GM19324 (cell line): ENCODE measurements around the gene SOX9.

Experiments used
- ATAC-seq: cut with Tn5 transposase; IDR thresholded peaks from one replicate; pipeline ENCODE4 v1.9.1; 2021; ENCODE audit warnings: mild to moderate bottlenecking, moderate library complexity; ENCODE audit not compliant: unreplicated experiment, low FRiP score

The SOX9 gene

GRCh38 chr17:72152387-72152929 is 31.6 kb downstream of the SOX9 start:
- no peak for ATAC-seq

- no peak for ATAC-seq
These were observed 38.4 kb downstream of the SOX9 start for GRCh38 chr17:72158895-72159885.

- ATAC-seq = no peak
These were observed 41.7 kb downstream of the SOX9 start for GRCh38 chr17:72162569-72162968.

- no peak for ATAC-seq
These were observed 42.7 kb downstream of the SOX9 start for GRCh38 chr17:72163474-72163873.

- ATAC-seq = no peak
These were observed 43.4 kb downstream of the SOX9 start for GRCh38 chr17:72164158-72164739.

- ATAC-seq = no peak
These were observed 44.5 kb downstream of the SOX9 start for GRCh38 chr17:72165192-72165866.

GRCh38 chr17:72165867-72166439 is 45.1 kb downstream of the SOX9 start:
- no peak for ATAC-seq

GRCh38 chr17:72167593-72167992 is 46.8 kb downstream of the SOX9 start:
- no peak for ATAC-seq

- ATAC-seq = no peak
These were observed 49.0 kb downstream of the SOX9 start for GRCh38 chr17:72169823-72170222.

GRCh38 chr17:72171703-72172667 is 51.2 kb downstream of the SOX9 start:
- ATAC-seq = no peak

- ATAC-seq = no peak
These were observed 52.8 kb downstream of the SOX9 start for GRCh38 chr17:72173499-72174116.

- no peak for ATAC-seq
These were observed 54.4 kb downstream of the SOX9 start for GRCh38 chr17:72175263-72175662.
